HS-5 (cell line): ENCODE measurements around the gene GSTM4.
"Not testable (repeated sequence)": the region's sequence is repeated elsewhere in the genome, so short reads cannot be mapped to it uniquely, and the experiment has no call there.

Source experiments
- DNase-seq: peaks from one replicate; pipeline ENCODE4 v3.0.0-alpha.2; 2012; ENCODE audit warnings: low read depth

The GSTM4 gene

DNA sequence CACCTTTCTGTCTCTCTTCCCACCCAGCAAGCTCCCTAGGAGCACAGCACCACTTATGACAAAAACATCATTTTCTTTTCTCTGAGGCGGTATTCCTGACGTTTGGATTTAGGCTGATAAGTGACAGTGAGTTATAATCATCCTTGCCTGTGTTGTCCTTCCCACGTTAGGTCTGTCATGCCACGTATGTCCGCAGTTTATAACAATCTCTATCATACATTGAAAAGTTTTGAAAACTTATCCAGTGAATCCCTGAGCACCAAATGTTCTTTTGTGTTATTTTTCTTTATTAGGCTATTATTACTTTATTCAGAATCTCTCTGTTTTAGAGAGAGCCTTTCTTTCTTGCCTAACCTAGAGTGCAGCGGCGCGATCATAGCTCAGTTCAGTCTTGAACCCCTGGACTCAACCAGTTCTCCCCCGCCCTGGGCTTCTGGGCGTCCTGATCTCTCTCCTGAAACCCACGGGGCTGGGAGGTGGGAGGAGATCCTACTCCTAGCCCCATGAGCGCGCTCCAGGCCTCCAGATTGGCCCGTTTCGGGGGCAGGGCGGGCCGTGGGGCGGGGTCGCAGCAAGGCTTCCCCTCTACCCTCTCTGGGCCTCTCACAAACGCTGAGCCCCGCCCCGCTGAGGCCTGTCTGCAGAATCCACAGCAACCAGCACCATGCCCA, 11.7 kb downstream of the GSTM4 start, which contains the start of gene GSTM2:
Gene GSTM2, plus strand, starts transcription at position 606 of the 671 bp plus-strand sequence. Its CDS starts 59 bp downstream, at position 665.
- no peak for DNase-seq

DNA sequence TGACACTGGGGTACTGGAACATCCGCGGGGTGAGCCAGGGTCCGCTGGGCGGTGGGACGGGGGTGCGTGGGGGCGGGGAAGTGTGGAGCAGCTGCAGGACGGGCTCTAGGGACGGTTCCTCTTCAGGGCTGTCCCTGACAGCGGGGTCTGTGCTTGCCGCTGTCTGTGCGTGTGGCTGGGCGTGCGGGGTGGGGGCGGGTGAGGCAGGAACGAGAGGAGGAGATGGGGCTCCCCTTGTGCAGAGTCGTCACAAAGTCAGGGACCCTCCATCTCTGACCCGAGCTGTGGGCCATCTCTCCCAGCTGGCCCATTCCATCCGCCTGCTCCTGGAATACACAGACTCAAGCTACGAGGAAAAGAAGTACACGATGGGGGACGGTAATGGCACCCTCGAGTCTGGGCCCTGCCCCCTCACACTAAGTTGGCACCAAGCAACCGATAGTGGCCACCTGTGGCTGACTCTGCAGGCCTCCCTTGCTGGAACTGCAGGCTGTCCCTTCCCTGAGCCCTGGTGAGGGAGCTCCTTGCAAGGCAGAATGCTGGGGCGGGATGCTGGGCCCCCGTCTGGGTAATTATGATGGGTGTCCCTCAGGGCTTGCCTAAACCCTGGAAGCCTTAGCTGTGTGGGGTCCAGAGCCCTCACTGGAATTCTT, 12.3 kb downstream of the GSTM4 start:
- no peak for DNase-seq

DNA sequence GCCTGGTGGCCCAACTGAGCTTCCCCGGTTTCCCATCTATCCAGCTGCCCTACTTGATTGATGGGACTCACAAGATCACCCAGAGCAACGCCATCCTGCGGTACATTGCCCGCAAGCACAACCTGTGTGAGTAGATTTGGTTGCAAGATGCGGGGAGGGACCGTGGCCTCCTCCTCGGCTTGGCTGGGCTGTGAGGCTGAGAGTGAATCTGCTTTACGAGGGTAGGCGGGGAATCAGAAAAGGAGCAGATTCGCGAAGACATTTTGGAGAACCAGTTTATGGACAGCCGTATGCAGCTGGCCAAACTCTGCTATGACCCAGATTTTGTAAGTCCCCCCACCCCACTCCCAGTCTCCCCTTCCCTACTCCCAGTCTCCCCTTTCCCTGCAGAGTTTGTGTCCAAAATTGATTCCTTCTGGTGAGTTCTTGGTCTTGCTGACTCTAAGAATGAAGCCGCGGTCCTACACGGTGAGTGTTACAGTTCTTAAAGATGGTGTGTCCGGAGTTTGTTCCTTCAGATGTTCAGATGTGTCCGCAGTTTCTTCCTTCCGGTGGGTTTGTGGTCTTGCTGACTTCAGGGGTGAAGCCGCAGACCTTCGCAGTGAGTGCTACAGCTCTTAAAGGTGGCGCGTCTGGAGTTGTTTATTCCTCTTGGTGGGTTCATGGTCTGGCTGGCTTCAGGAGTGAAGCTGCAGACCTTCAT, 13.5 kb downstream of the GSTM4 start:
- DNase-seq, result no peak

DNA sequence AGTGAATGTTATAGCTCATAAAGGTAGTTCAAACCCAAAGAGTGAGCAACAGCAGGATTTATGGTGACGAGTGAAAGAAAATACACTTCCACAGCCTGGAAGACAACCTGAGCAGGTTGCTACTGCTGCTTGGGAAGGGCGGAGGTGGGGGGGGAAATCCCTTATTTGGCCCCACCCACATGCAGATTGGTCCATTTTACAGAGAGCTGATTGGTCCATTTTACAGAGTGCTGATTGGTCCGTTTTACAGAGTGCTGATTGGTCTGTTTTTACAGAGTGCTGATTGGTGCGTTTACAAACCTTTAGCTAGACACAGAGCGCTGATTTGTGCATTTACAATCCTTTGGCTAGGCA, 14.0 kb downstream of the GSTM4 start:
- not testable (repeated sequence) for DNase-seq

DNA sequence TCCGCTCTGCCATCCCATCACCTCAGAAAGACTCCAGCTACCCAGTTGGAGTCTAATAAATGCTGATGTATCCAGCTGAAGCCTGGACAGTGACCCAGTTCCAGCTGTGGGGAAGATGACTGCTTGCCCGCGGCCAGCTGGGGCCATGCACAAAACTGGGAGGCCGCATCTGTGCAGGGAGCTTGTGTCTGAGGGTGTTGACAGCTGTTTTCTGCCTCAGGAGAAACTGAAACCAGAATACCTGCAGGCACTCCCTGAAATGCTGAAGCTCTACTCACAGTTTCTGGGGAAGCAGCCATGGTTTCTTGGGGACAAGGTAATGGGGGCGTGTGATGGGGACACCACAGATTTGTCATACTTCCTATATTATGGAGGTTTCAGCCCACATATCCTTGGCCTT, 15.2 kb downstream of the GSTM4 start:
- no peak for DNase-seq

DNA sequence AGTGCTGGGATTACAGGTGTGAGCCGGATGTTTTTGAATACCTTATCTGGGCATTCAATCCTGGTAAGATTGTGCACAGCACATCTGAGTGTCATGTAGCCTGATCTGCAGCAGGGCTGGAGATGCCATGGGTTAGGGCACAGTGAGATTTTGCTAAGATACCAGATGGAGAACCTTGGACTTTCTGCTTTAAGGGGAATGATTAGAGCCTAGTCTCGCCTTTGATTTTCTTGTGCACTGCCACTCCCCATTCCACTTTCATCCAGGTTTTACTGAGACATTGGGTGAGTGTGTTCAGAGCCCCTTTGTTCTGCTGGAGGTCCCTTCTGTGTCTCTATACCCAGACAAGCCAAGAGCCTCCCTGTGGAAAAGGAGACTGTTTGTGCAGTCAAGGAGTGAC, 18.0 kb downstream of the GSTM4 start:
- not testable (repeated sequence) for DNase-seq

DNA sequence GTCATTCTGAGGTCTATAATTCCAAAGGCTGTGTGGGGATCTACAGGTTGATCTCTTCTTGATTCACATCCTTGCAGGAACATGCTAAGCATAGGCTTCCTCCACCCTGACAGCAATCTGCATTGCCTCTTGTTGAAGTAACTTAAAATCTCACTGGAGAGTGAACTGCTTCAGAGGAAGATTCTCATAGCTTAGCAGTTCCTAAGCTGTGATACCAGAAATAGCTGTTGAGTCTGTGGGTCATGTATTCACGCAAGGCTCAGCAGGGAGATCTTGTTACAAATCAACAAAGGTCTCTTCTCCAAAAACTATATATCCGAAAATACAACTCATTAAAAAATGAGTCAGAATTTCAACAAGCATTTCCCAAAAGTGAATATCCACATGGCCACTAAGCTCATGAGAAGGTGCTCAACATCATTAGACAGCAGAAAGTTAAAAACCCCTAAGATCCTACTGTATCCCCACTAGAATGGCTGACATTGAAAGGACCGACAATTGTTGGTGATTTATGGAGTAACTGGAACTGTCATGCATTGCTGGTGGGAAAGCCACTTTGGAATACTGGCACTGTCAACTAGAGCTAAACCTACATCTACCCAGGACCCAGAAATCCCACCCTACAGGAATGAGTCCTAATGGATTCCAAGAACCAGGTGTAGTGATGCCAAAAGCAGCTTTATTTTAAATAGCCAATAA, 20.9 kb downstream of the GSTM4 start:
- not testable (repeated sequence) for DNase-seq

DNA sequence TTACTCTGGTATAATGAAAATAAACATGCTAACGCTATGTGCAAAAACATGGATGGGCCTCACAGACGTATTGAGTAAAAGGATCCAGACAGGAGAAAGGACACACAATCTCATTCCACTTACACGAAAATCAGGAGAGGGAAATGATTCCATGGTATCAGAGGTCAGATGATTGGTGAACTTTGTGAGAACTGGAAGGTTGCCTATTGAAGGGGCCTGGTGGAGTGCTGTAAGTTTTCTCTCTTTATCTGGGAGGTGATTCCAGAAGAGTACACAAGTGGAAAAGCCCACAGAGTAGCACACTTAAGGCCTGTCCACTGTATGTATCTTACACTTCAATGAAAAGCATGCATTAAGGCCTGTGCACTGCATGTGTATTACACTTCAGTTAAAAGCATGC, 21.6 kb downstream of the GSTM4 start:
- DNase-seq, result no peak

DNA sequence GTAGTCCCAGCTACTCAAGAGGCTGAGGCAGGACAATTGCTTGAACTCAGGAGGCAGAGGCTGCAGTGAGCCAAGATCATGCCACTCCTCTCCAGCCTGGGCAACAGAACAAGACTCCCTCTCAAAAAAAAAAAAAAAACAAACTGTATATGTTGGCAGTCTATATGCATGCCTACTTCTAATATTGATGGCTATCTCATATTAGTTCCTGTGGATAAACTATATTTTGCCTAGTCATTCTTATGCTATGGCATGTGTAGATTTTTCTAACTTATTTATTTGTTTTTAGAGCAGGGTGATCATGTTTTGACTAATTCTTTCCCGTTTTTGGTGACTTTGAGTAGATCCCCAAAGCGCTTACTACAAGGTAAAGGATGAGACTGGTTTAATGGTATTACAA, 22.7 kb downstream of the GSTM4 start:
- not testable (repeated sequence) for DNase-seq

DNA sequence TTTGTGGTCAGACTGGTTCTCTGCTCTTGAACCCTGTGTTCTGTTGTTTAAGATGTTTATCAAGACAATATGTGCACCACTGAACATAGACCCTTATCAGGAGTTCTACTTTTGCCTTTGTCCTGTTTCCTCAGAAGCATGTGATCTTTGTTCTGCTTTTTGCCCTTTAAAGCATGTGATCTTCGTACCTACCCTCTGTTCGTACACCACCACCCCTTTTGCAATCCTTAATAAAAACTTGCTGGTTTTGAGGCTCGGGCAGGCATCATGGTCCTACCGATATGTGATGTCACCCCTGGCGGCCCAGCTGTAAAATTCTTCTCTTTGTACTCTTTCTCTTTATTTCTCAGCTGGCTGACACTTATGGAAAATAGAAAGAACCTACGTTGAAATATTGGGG, 28.9 kb downstream of the GSTM4 start:
- DNase-seq, result not testable (repeated sequence)

DNA sequence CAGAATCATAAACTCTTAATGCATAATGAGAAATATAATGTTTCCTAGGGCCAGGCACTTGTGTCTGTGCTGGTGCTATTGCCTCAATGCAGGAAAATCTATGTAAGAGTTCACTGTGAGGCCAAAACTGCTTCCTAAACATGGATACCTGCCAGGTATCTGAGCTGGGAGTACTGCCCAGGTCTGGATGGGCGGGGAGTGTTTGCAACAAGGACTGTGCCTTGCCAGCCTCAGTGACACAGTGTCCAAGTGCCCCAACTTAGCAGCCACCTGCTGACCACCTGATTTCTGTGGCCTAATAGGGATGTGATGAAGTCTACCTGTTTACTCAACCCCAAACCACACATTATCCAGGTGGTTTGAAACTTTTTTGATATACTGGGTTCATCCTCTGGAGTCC, 29.5 kb downstream of the GSTM4 start:
- not testable (repeated sequence) for DNase-seq

DNA sequence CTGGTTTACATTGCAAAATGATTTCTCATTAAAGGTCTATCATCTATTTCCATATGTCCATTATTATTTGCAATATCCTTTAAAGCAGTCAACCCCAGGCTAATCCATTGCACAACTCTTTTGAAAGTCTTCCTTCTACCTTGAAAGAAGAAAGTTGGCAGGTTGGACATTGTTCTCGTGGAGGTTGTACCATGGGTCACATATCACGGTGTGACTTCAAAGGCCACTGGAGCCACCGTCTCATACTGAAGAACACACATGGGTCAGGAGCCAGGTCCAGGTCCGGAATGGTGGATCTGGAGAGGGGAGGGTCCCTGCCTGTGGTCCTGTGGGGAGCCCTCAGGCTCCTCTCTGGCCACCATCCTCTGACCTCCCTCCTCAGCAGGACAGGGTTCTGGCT, 30.0 kb downstream of the GSTM4 start:
- not testable (repeated sequence) for DNase-seq

DNA sequence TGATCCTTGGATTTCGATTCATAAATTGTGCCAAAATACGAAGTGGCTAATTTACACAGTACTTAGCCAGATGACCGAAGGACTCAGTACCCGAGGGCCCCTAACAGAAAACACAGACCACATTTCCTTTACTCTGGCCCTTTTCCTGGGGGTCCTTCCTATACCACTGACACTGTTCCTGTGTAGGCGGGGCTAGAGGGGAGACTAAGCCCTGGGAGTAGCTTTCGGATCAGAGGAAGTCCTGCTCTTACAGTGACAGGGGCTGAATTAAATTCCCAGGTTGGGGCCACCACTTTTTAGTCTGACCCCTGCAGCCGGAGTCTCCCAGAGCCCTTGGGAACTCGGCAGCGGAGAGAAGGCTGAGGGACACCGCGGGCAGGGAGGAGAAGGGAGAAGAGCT, 31.2 kb downstream of the GSTM4 start:
- DNase-seq, result not testable (repeated sequence)

DNA sequence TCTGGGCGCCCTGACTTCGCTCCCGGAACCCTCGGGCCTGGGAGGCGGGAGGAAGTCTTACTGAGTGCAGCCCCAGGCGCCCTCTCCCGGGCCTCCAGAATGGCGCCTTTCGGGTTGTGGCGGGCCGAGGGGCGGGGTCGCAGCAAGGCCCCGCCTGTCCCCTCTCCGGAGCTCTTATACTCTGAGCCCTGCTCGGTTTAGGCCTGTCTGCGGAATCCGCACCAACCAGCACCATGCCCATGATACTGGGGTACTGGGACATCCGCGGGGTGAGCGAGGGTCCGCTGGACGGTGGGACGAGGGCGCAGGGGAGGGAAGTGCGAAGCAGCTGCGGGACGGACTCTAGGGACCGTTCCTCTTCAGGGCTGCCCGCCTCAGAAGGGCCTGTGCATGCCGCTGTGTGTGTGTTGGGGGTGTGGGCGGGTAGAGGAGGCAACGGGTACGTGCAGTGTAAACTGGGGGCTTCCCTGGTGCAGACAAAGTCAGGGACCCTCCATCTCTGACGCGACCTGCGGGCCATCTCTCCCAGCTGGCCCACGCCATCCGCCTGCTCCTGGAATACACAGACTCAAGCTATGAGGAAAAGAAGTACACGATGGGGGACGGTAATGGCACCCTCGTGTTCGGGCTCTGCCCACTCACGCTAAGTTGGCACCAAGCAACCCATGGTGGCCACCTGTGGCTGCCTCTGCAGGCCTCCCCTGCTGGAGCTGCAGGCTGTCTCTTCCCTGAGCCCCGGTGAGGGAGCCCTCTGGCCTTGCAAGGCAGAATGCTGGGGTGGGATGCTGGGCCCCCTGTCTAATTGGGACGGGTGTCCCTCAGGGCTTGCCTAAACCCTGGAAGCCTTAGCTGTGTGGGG, 32.0 kb downstream of the GSTM4 start, which contains the start of gene GSTM1:
Gene GSTM1, plus strand, starts transcription at position 177 of the 859 bp plus-strand sequence. Its CDS starts 57 bp downstream, at position 234.
- no peak for DNase-seq

DNA sequence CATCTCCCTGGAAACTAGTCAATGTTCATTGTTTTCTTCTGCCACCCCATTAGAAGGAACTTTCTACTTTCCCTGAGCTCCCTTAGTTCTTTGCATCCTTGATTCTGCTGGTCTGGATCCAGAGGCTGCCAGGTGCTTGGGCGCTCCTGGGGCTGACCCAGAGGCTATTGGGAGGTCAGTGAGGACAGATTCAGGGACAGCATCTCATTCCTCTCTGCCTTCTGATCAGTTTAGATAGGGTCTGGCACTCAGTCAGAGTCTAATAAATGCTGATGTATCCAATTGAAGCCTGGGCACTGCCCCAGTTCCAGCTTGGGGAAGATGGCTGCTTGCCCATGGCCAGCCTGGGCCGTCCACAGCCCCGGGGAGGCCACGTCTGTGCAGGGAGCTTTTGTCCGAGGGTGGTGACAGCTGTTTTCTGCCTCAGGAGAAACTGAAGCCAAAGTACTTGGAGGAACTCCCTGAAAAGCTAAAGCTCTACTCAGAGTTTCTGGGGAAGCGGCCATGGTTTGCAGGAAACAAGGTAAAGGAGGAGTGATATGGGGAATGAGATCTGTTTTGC, 34.0 kb downstream of the GSTM4 start:
- DNase-seq, result no peak

DNA sequence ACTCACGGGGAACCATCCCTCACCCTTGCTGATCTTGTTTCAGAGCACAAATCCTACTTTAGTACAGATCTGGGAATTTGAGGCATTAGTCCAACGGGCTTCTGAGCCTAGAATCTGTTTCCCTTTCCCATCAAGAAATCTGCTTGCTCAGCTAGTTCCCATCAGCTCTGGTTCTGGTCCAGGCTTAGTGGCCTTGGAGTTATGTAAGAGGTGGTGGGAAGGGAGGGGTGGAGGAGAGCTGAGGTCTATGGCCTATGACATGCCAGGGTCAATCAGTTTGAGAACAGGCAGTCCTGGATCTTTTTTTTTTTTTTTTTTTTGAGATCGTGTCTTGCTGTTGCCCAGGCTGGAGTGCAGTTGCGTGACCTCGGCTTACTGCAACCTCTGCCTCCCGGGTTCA, 35.9 kb downstream of the GSTM4 start:
- no peak for DNase-seq

DNA sequence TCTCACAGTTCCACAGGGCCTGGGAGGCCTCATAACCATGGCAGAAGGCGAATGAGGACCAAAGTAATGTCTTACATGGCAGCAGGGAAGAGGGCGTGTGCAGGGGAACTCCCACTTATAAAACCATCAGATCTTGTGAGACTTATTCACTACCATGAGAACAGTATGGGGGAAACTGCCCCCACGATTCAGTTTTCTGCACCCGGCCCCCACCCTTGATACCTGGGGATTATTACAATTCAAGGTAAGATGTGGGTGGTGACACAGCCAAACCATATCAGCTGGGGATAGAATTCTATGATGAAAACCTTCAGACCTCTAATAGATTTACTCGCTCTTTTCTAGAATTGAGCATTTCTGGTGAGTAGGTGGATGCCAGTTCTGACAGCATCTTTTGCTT, 38.5 kb downstream of the GSTM4 start:
- not testable (repeated sequence) for DNase-seq

DNA sequence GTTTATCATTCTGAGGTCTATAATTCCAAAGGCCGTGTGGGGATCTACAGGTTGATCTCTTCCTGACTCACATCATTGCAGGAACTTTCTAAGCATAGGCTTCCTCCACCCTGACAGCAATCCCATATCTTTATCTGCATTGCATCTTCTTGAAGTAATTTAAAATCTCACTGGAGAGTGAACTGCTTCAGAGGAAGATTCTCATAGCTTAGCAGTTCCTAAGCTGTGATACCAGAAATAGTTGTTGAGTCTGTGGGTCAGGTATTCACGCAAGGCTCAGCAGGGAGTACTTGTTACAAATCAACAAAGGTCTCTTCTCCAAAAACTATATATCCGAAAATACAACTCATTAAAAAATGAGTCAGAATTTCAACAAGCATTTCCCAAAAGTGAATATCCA, 39.2 kb downstream of the GSTM4 start:
- DNase-seq, result not testable (repeated sequence)

DNA sequence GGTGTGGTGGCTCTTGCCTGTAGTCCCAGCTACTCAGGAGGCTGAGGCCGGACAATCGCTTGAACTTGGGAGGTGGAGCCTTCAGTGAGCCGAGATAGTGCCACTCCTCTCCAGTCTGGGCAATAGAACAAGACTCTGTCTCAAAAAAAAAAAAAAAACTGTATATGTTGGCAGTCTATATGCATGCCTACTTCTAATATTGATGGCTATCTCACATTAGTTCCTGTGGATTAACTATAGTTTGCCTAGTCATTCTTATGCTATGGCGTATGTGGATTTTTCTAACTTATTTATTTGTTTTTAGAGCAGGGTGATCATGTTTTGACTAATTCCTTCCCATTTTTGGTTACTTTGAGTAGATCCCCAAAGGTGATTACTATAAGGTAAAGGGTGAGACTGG, 41.2 kb downstream of the GSTM4 start:
- no peak for DNase-seq

DNA sequence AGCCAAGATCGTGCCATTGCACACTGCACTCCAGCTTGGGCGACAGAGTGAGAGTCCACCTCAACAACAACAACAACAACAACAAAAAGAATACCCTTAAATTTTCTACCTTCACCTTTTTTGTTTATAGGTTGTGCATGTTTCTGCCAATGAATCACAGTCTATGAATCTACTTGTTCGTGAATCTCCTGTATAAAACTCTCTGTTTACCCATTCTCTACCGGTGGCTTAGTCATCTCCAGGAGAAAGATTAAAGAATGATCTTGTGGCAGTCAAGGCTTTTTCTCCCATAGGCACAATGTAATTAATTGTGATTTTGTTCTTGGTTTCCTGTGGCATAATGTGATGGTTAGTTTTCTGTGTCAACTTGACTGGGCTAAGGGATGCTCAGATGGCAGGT, 42.0 kb downstream of the GSTM4 start:
- not testable (repeated sequence) for DNase-seq

DNA sequence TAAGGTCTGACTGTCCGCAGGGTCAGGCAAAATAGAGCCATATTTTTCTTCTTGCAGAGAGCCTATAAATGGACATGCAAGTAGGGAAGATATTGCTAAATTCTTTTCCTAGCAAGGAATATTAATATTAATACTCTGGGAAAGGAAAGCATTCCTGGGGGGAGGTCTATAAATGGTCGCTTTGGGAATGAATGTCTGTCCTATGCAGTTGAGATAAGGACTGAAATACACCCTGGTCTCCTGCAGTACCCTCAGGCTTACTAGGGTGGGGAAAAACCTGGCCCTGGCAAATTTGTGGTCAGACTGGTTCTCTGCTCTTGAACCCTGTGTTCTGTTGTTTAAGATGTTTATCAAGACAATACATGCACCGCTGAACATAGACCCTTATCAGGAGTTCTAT, 47.0 kb downstream of the GSTM4 start:
- not testable (repeated sequence) for DNase-seq
